H1 (cell line): ENCODE results near the gene ITGB7. TPM values are rescaled to one million over a fixed set of nuclear protein-coding genes. Genes with fewer than 3 reads are reported as not detected.

ENCODE experiments used
- CTCF ChIA-PET: fragments of 300-600 bp; sonication (Branson Sonifier 250); formaldehyde crosslinking; loops from one replicate; lab custom pipeline; 2021; ENCODE audit not compliant: partially characterized antibody; lab: Charles Lee
- POLR2A ChIA-PET: fragments of 300-600 bp; sonication (Branson Sonifier 250); formaldehyde crosslinking; loops from one replicate; lab custom pipeline; 2021; ENCODE audit warnings: inconsistent platforms; ENCODE audit not compliant: partially characterized antibody; lab: Charles Lee
- DNase-seq, 2 experiments: peaks; one replicate each; pipeline versions ENCODE4 v3.0.0 to v3.0.0-alpha.2; 2010 to 2022; ENCODE audit warnings: low spot score in 2 of 2, low read depth in 1 of 2, mixed read lengths in 1 of 2
- FAIRE-seq: peaks from 2 replicates; lab custom pipeline; 2011; peaks lifted over from hg19 to GRCh38; lab: Jason Lieb, UNC
- H2AFZ ChIP-seq: 2 replicates; pipeline ENCODE4 v1.8.1; 2012; ENCODE audit warnings: low read length, inconsistent platforms
- H2AK5ac ChIP-seq: 2 replicates; pipeline ENCODE4 v1.6.1; 2013; ENCODE audit warnings: low read depth, low read length
- H2BK120ac ChIP-seq: replicated peaks from 2 replicates; pipeline ENCODE3; 2013; ENCODE audit warnings: low read depth, low read length, inconsistent platforms
- H2BK12ac ChIP-seq: 2 replicates; pipeline ENCODE4 v1.6.1; 2013; ENCODE audit warnings: low read depth, low read length
- H2BK15ac ChIP-seq: 2 replicates; pipeline ENCODE4 v1.6.1; 2013; ENCODE audit warnings: low read length
- H2BK20ac ChIP-seq: 2 replicates; pipeline ENCODE4 v1.6.1; 2013; ENCODE audit warnings: low read length
- H2BK5ac ChIP-seq: 2 replicates; pipeline ENCODE4 v1.6.1; 2013; ENCODE audit warnings: low read depth, low read length
- H3K14ac ChIP-seq: 2 replicates; pipeline ENCODE4 v1.6.1; 2013; ENCODE audit warnings: inconsistent platforms; ENCODE audit not compliant: insufficient read length
- H3K18ac ChIP-seq: 2 replicates; pipeline ENCODE4 v1.6.1; 2013; ENCODE audit warnings: low read length; ENCODE audit errors: extremely low read depth
- H3K23ac ChIP-seq: 2 replicates; pipeline ENCODE4 v1.6.1; 2013; ENCODE audit warnings: inconsistent platforms; ENCODE audit not compliant: insufficient read length
- H3K23me2 ChIP-seq: 2 replicates; pipeline ENCODE4 v1.6.1; 2013; ENCODE audit warnings: low read depth, low read length
- H3K27ac ChIP-seq: 2 replicates; pipeline ENCODE4 v1.6.1; 2011; ENCODE audit warnings: low read depth, low read length, inconsistent platforms
- H3K27me3 ChIP-seq, 4 experiments: replicated peaks in 1 of 4; 1 replicate in 1 of 4; 2 replicates in 3 of 4; pipeline versions ENCODE4 v1.6.1 to v1.8.1; 2011 to 2013; ENCODE audit warnings: low read length in 3 of 4, mild to moderate bottlenecking in 3 of 4, inconsistent platforms in 2 of 4, mixed read lengths in 2 of 4, moderate library complexity in 1 of 4; ENCODE audit not compliant: control insufficient read depth in 3 of 4, insufficient read depth in 3 of 4; ENCODE audit errors: extremely low read depth in 1 of 4
- H3K36me3 ChIP-seq, 4 experiments: 2 replicates each; pipeline versions ENCODE4 v1.6.1 to v1.8.1; 2011 to 2013; ENCODE audit warnings: mild to moderate bottlenecking in 4 of 4, low read length in 3 of 4, moderate library complexity in 2 of 4, control low read depth in 1 of 4, inconsistent platforms in 1 of 4; ENCODE audit not compliant: insufficient read depth in 4 of 4, control insufficient read depth in 2 of 4
- H3K4ac ChIP-seq: replicated peaks from 2 replicates; pipeline ENCODE3; 2013; ENCODE audit warnings: low read length, low read depth, mixed read lengths, inconsistent platforms; ENCODE audit not compliant: insufficient read length
- H3K4me1 ChIP-seq, 4 experiments: replicated peaks in 1 of 4; 1 replicate in 1 of 4; 2 replicates in 3 of 4; pipeline versions ENCODE4 v1.6.1 to v1.8.1; 2011 to 2013; ENCODE audit warnings: low read length in 3 of 4, inconsistent platforms in 2 of 4, mixed read lengths in 1 of 4; ENCODE audit not compliant: insufficient read depth in 4 of 4, control insufficient read depth in 3 of 4
- H3K4me2 ChIP-seq, 2 experiments: 2 replicates each; pipeline versions ENCODE4 v1.6.1 to v1.8.1; 2011 to 2013; ENCODE audit warnings: low read depth in 2 of 2, low read length in 2 of 2, control low read depth in 1 of 2, inconsistent platforms in 1 of 2, mild to moderate bottlenecking in 1 of 2; ENCODE audit not compliant: insufficient read depth in 1 of 2
- H3K4me3 ChIP-seq, 4 experiments: fragments of 200-600, 300-600 bp in 1 of 4; sonication (generic), shearing (Covaris generic), sonication (Bioruptor Twin) in 1 of 4; 2 replicates each; pipeline versions ENCODE4 v1.5.1 to v1.8.1; 2011 to 2016; ENCODE audit warnings: low read length in 4 of 4, low read depth in 3 of 4, control low read depth in 2 of 4, inconsistent platforms in 2 of 4, mild to moderate bottlenecking in 2 of 4, mixed read lengths in 1 of 4, moderate library complexity in 1 of 4; ENCODE audit not compliant: insufficient read depth in 2 of 4; ENCODE audit errors: extremely low read depth in 1 of 4
- H3K56ac ChIP-seq: replicated peaks from 2 replicates; pipeline ENCODE3; 2013; ENCODE audit warnings: low read depth, mild to moderate bottlenecking, mixed read lengths, low read length, inconsistent platforms; ENCODE audit not compliant: insufficient read length
- H3K79me1 ChIP-seq: 2 replicates; pipeline ENCODE4 v1.6.1; 2013; ENCODE audit warnings: low read depth, low read length, control low read depth
- H3K79me2 ChIP-seq, 2 experiments: 2 replicates each; pipeline versions ENCODE4 v1.6.1 to v1.8.1; 2012 to 2013; ENCODE audit warnings: low read length in 2 of 2, mild to moderate bottlenecking in 2 of 2, inconsistent platforms in 1 of 2; ENCODE audit not compliant: insufficient read depth in 2 of 2, control insufficient read depth in 1 of 2
- H3K9ac ChIP-seq, 4 experiments: replicated peaks in 1 of 4; 1 replicate in 1 of 4; 2 replicates in 3 of 4; pipeline versions ENCODE4 v1.6.1 to v1.8.1; 2011 to 2013; ENCODE audit warnings: low read depth in 3 of 4, low read length in 3 of 4, control low read depth in 2 of 4, mild to moderate bottlenecking in 2 of 4, moderate library complexity in 2 of 4, inconsistent platforms in 1 of 4; ENCODE audit errors: extremely low read depth in 1 of 4
- H3K9me3 ChIP-seq, 2 experiments: 2 replicates each; pipeline versions ENCODE4 v1.6.1 to v1.8.1; 2012 to 2013; ENCODE audit warnings: mild to moderate bottlenecking in 2 of 2, moderate library complexity in 2 of 2, control low read depth in 1 of 2, inconsistent platforms in 1 of 2, low read depth in 1 of 2, low read length in 1 of 2, mixed read lengths in 1 of 2; ENCODE audit not compliant: insufficient read depth in 2 of 2
- H4K20me1 ChIP-seq, 2 experiments: replicated peaks in 1 of 2; 2 replicates each; pipeline versions ENCODE3 to v1.8.1; 2011 to 2013; ENCODE audit warnings: inconsistent platforms in 2 of 2, low read length in 2 of 2, mild to moderate bottlenecking in 1 of 2; ENCODE audit not compliant: insufficient read depth in 2 of 2, control insufficient read depth in 1 of 2
- H4K5ac ChIP-seq: 2 replicates; pipeline ENCODE4 v1.6.1; 2013; ENCODE audit warnings: low read length, low read depth, mixed read lengths, inconsistent platforms; ENCODE audit not compliant: insufficient read length
- H4K8ac ChIP-seq: 2 replicates; pipeline ENCODE4 v1.8.0; 2013; ENCODE audit warnings: mild to moderate bottlenecking, moderate library complexity, low read length, inconsistent platforms; ENCODE audit not compliant: insufficient read depth; ENCODE audit errors: extremely low read depth
- H4K91ac ChIP-seq: replicated peaks from 2 replicates; pipeline ENCODE3; 2013; ENCODE audit warnings: low read length, mixed read lengths, inconsistent platforms; ENCODE audit not compliant: insufficient read length
- CTBP2 ChIP-seq: IDR thresholded peaks from 2 replicates; pipeline ENCODE4 v1.7.0; 2011; ENCODE audit warnings: borderline replicate concordance, mild to moderate bottlenecking, moderate library complexity, mixed read lengths, low read length; ENCODE audit not compliant: insufficient read depth, insufficient read length
- TEAD4 ChIP-seq: IDR thresholded peaks from 2 replicates; pipeline ENCODE4 v1.6.1; 2012; ENCODE audit warnings: low read depth, low read length, inconsistent platforms, mixed read lengths
- WGBS, 2 experiments: shearing (Covaris generic) in 1 of 2; methylation state at CpG; one replicate each; pipeline versions ENCODE4 v1.1.6 to v1.1.7; 2013 to 2015; ENCODE audit warnings: low lambda C conversion rate in 2 of 2, mixed read lengths in 2 of 2, inconsistent platforms in 1 of 2, low coverage in 1 of 2, missing lambda C conversion rate in 1 of 2; ENCODE audit not compliant: insufficient replicate concordance in 2 of 2, insufficient coverage in 1 of 2, insufficient read length in 1 of 2; ENCODE audit errors: extremely low coverage in 1 of 2, missing lambda C conversion rate in 1 of 2; 5-methylcytosine and 5-hydroxymethylcytosine counted together
- polyA plus RNA-seq, 7 experiments: library from polyadenylated mRNA; depleted of rRNA in 3 of 7; stranded (reverse) in 5 of 7; unstranded in 2 of 7; fragments of >200 nt in 5 of 7; fragments of 200-250 nt in 2 of 7; gene quantifications; 1 replicate in 5 of 7; 2 replicates in 1 of 7; 4 replicates in 1 of 7; pipeline versions ENCODE4 v1.2.1 to v1.2.3, GENCODE V29; 2011 to 2013; ENCODE audit warnings: missing spikeins in 2 of 7, mixed read lengths in 2 of 7
- total RNA-seq: library from RNA; stranded (reverse); fragmentation: NEBNext Ultra II Directional; extraction: Animal tissue kit (Norgen Biotek cat#: 25700); gene quantifications from 2 replicates; pipeline ENCODE4 v1.2.1, GENCODE V29; 2021

ITGB7 gene
- total and polyA plus RNA-seq, 2 of the 8 experiments (the other 6 are each of a cell fraction or from before 2014, with no cell fraction given), result 0.35 to 0.54 TPM

DNA sequence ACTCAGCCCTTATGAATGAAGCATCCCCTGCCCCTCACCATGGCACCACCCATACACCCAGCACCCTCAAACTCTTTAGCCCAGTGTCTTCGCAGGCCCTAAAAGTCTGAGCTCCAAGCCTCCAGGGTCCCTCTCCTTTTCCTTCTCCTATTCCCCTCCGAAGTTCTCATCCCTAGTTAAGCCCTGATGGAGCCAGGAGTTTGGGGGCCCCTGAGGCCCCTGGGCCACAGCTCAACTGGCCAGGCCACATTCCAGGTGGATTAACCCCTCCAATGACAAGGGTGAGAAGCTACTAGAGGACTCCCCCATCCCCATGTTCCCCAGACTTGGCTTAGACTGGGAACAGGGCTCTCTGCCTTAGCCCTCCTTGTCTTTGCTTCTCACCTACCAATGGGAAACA lies 22.4 kb upstream of the ITGB7 start:
- Histone ChIP-seq H3K4me2 (peak overlapping the region in 1 of 2 experiments; percentile 92; a peak in 3 of 4 replicates), H2BK20ac (0 out of 2 replicates have a peak overlapping the region, but pooled peaks have one; percentile 56)
- POLR2A ChIA-PET, result interaction anchor here (1.2 to 12.4 kb wide), 3 partner anchors 10 to 272 kb away, joined by 4 to 151 read pairs (median 4); partner anchors contain the start of gene TARBP2

More for the DNA sequence above, 22.4 kb upstream of the ITGB7 start:
- no peak overlapping the region for H2BK120ac ChIP-seq
- H3K23me2 ChIP-seq, result peaks cover 16% of the 10 kb centered on the region
- no peak overlapping the region; a peak in 1 of 8 replicates for H3K4me3 ChIP-seq
- H2BK12ac ChIP-seq, result peak overlapping the region; percentile 21; the same call in 1 of the 2 replicates
- H2BK15ac ChIP-seq, result no peak overlapping the region
- H2AK5ac ChIP-seq, result no peak overlapping the region
- H3K14ac ChIP-seq, result no peak overlapping the region
- no peak overlapping the region for H4K5ac ChIP-seq
- no peak overlapping the region for H3K18ac ChIP-seq
- H4K20me1 ChIP-seq, result no peaks in the 10 kb centered on the region
- H3K4ac ChIP-seq, result no peak overlapping the region
- CTCF ChIA-PET, result interaction anchor here (0.8 to 23.5 kb wide), 7 partner anchors 12 to 69 kb away, joined by 3 to 535 read pairs (median 7); partner anchors contain the start of genes ESPL1 and ITGB7
- no peak for FAIRE-seq
- H3K56ac ChIP-seq, result no peak overlapping the region
- H3K27me3 ChIP-seq, result no peaks in the 10 kb centered on the region
- H3K9ac ChIP-seq, result no peak overlapping the region
- TF ChIP-seq TEAD4 (0 out of 2 replicates have a peak, but pooled peaks have one; percentile 17), CTBP2 (no peak)
- H2BK5ac ChIP-seq, result no peak overlapping the region
- H4K8ac ChIP-seq, result no peak overlapping the region
- H3K36me3 ChIP-seq, result no peaks in the 10 kb centered on the region; a peak in 1 of 8 replicates
- no peaks in the 10 kb centered on the region for H3K9me3 ChIP-seq
- peaks cover 0 to 13% of the 10 kb centered on the region in 2 experiments; a peak in 1 of 4 replicates for H3K79me2 ChIP-seq
- 96% methylated on average over 2 of the region's 2 CpGs; no CpG with 5 or more reads in 1 of the 2 experiments for WGBS, 2 experiments
- H3K79me1 ChIP-seq, result no peaks in the 10 kb centered on the region
- DNase-seq, result no peak
- H4K91ac ChIP-seq, result no peak overlapping the region
- H3K23ac ChIP-seq, result no peak overlapping the region
- no peak overlapping the region for H2AFZ ChIP-seq
- H3K4me1 ChIP-seq, result peaks cover 32 to 61% (median 43%) of the 10 kb centered on the region in 4 experiments
- no peak overlapping the region for H3K27ac ChIP-seq
